Esophagus squamous epithelium (tissue), 4 donors: ENCODE measurements around the gene CDC14A.

Experiments used
- CTCF ChIP-seq, 6 experiments: fragments of 450-650 bp in 4 of 6; fragments of 200-600 bp in 2 of 6; sonication (generic) in 2 of 6; IDR thresholded peaks; one replicate each; pipeline ENCODE4 v1.5.1; 2016 to 2019; ENCODE audit warnings: antibody characterized with exemption in 6 of 6, mild to moderate bottlenecking in 4 of 6, moderate library complexity in 4 of 6
- POLR2A ChIP-seq, 4 donors: fragments of 450-650 bp; IDR thresholded peaks; one replicate each; pipeline ENCODE4 v1.6.1; 2017; ENCODE audit warnings: antibody characterized with exemption in 4 of 4, mild to moderate bottlenecking in 4 of 4, moderate library complexity in 3 of 4

GRCh38 chr1:100325415-100326324 lies 26.6 kb upstream of the CDC14A start:
- TF ChIP-seq CTCF (IDR thresholded peaks at IDR 0.05) (no peak), POLR2A (IDR thresholded peaks at IDR 0.05) (no peak)
